ENCODE results near the gene FREM3. TPM values are rescaled to one million over a fixed set of nuclear protein-coding genes. Genes with fewer than 3 reads are reported as not detected.

FREM3 gene
- total RNA-seq, 1 experiment from 2014 or later, result not detected

- Mint-ChIP-seq H3K36me3 (ENCODE audit: insufficient read depth in 1 of 3, low read depth in 3 of 3) (peaks cover 50 to 88% (median 80%) of the 10 kb centered on the region in 3 experiments), H3K27ac (no peak overlapping the region), H3K27me3 (ENCODE audit: low read depth) (no peaks in the 10 kb centered on the region), H3K4me3 (no peak overlapping the region), H3K9me3 (no peaks in the 10 kb centered on the region), H3K4me1 (no peaks in the 10 kb centered on the region)
- H2BK120ac ChIP-seq (ENCODE audit: low read depth, low read length, poor library complexity, severe bottlenecking), result no peak overlapping the region
- no peaks in the 10 kb centered on the region for H3K27me3 ChIP-seq (ENCODE audit: insufficient read depth, low read length)
- no peak overlapping the region for H2BK12ac ChIP-seq (ENCODE audit: insufficient read length, low read depth, low read length)
- H3T11ph ChIP-seq (ENCODE audit: low read length), result no peak overlapping the region
- no peak overlapping the region for H3K14ac ChIP-seq (ENCODE audit: insufficient read depth, low read length)
- no peak overlapping the region for H2AFZ ChIP-seq (ENCODE audit: low read length)
- no peaks in the 10 kb centered on the region for H4K20me1 ChIP-seq (ENCODE audit: control insufficient read depth, insufficient read depth, insufficient read length)
- WGBS (ENCODE audit: extremely low coverage, insufficient read length, low lambda C conversion rate), result no CpG with 5 or more reads among the region's 4 CpGs
- no peaks in the 10 kb centered on the region for H3K79me2 ChIP-seq (ENCODE audit: insufficient read depth, low read length)
- TF ChIP-seq CTCF (conservative IDR thresholded peaks at IDR 0.05), result no peak
- H2BK15ac ChIP-seq (ENCODE audit: low read depth, low read length), result no peak overlapping the region
- H2BK20ac ChIP-seq (ENCODE audit: low read depth, low read length, poor library complexity, severe bottlenecking), result no peak overlapping the region
- H2BK5ac ChIP-seq (ENCODE audit: insufficient read length, low read length), result no peak overlapping the region
- no peak overlapping the region for H3K4ac ChIP-seq (ENCODE audit: low read depth, low read length)
- no peak overlapping the region for H4K91ac ChIP-seq (ENCODE audit: insufficient read length, low read depth, low read length)
- H3K23ac ChIP-seq (ENCODE audit: insufficient read length, low read depth, low read length), result no peak overlapping the region
- H4K5ac ChIP-seq (ENCODE audit: insufficient read length, low read depth, low read length), result no peak overlapping the region
- no peaks in the 10 kb centered on the region for H3K79me1 ChIP-seq (ENCODE audit: insufficient read depth, low read depth, low read length, poor library complexity, severe bottlenecking)
- no peak overlapping the region for H3K27ac ChIP-seq (ENCODE audit: insufficient read length, low read depth, low read length)
- no peak overlapping the region for H2AK5ac ChIP-seq (ENCODE audit: insufficient read length, low read length)
- H3K23me2 ChIP-seq (ENCODE audit: insufficient read length, low read depth, low read length, poor library complexity, severe bottlenecking), result no peaks in the 10 kb centered on the region
- no peak overlapping the region for H4K8ac ChIP-seq (replicated peaks; ENCODE audit: insufficient read length, low read depth, low read length)
- no peak overlapping the region for H3K9ac ChIP-seq (ENCODE audit: extremely low read depth, insufficient read length, low read length)
- H3K4me2 ChIP-seq (ENCODE audit: insufficient read depth, insufficient read length, low read length), result no peak overlapping the region
- DNase-seq, result no peak
- no peak overlapping the region for H3K56ac ChIP-seq (ENCODE audit: insufficient read length, low read depth, low read length)
- H3K9me3 ChIP-seq (ENCODE audit: control insufficient read depth, low read depth, low read length), result no peaks in the 10 kb centered on the region
- no peaks in the 10 kb centered on the region for H3K4me1 ChIP-seq (ENCODE audit: insufficient read depth, low read length)
- H3K18ac ChIP-seq (ENCODE audit: insufficient read length, low read depth, low read length), result no peak overlapping the region
Observed at GRCh38 chr4:143538979-143539669, 161.4 kb downstream of the FREM3 start.

Measured in H9 (cell line).